ENCODE measurements around the gene ASB13. TPM values are rescaled to one million over a fixed set of nuclear protein-coding genes. Genes with fewer than 3 reads are reported as not detected.

ASB13 gene
- total RNA-seq (2012; rRNA removed): 12.9 and 15.3 TPM in 2 replicates

DNA sequence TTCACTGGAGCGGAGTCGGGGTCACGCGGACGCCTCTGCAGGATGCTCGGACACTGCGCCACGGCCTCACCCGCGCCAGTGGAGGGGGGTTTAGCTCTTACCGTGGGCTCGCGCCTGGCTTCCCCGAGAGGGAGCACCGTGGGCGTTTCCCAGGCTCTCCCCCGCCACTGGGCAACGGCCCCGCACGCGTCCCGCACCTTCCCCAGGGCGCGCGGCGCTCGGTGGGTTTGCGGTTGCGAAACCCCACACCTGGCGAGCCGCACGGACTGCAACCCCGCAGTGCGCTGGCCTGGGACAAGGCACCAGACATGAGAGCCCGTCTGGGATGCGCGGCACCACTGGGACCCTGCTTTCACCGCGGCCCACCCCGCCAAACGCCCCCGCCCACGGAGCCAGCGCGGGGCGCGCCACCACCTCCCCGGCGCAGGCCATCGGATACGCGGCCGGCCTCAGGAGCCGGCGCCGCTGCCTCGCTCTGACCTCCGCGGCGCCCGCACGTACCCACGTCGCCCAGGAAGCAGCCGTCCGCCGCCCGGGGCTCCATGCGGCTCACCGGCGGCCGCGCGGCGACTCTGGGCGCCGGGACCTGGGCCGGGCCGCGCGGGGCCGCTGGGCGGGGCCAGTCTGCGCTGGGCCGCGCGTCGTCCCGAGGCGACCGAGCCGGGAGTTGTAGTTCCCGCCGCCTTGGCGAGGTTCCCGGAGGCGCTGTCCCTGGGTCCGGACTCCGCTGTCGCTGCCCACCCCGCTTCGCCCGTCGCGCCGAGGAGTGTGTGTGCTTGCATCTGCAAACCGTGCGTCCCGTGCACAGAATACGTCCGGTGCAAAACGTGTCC, at the start of gene ASB13:
Gene ASB13 (minus strand): TSS at position 588 of the 833 bp plus-strand sequence. CDS start 44 bp downstream, at position 544.
- Histone ChIP-seq H3K9ac (ENCODE audit: low read depth, low read length) (peak within 1 kb of the TSS; percentile 76), H3K27me3 (ENCODE audit: control insufficient read depth, insufficient read depth, low read length) (peaks cover 9% of the 10 kb centered on the region), H3K36me3 (ENCODE audit: insufficient read depth, low read length) (no peaks in the 10 kb centered on the region), H3K4me1 (ENCODE audit: control insufficient read depth, insufficient read depth, low read length) (peaks cover 12% of the 10 kb centered on the region), H3K9me3 (replicated peaks; ENCODE audit: low read length) (no peaks in the 10 kb centered on the region), H3K4me2 (ENCODE audit: low read length) (peak within 1 kb of the TSS; percentile 83), H3K4me3 (ENCODE audit: low read length) (peak within 1 kb of the TSS; percentile 80)

GRCh38 chr10:5711642-5712041, 45.2 kb upstream of the ASB13 start:
- Histone ChIP-seq H3K9ac (ENCODE audit: low read depth, low read length) (no peak overlapping the region), H3K4me1 (ENCODE audit: control insufficient read depth, insufficient read depth, low read length) (no peaks in the 10 kb centered on the region), H3K27me3 (ENCODE audit: control insufficient read depth, insufficient read depth, low read length) (no peaks in the 10 kb centered on the region), H3K9me3 (replicated peaks; ENCODE audit: low read length) (no peaks in the 10 kb centered on the region), H3K4me2 (ENCODE audit: low read length) (no peak overlapping the region), H3K36me3 (ENCODE audit: insufficient read depth, low read length) (no peaks in the 10 kb centered on the region), H3K4me3 (ENCODE audit: low read length) (no peak overlapping the region)

- H3K9me3 ChIP-seq (replicated peaks; ENCODE audit: low read length): no peaks in the 10 kb centered on the region
- no peak overlapping the region for H3K4me3 ChIP-seq (ENCODE audit: low read length)
- no peaks in the 10 kb centered on the region for H3K4me1 ChIP-seq (ENCODE audit: control insufficient read depth, insufficient read depth, low read length)
- H3K9ac ChIP-seq (ENCODE audit: low read depth, low read length): no peak overlapping the region
- H3K27me3 ChIP-seq (ENCODE audit: control insufficient read depth, insufficient read depth, low read length): no peaks in the 10 kb centered on the region
- H3K36me3 ChIP-seq (ENCODE audit: insufficient read depth, low read length): no peaks in the 10 kb centered on the region
- H3K4me2 ChIP-seq (ENCODE audit: low read length): no peak overlapping the region
These were observed 44.5 kb upstream of the ASB13 start for GRCh38 chr10:5710859-5711258.

DNA sequence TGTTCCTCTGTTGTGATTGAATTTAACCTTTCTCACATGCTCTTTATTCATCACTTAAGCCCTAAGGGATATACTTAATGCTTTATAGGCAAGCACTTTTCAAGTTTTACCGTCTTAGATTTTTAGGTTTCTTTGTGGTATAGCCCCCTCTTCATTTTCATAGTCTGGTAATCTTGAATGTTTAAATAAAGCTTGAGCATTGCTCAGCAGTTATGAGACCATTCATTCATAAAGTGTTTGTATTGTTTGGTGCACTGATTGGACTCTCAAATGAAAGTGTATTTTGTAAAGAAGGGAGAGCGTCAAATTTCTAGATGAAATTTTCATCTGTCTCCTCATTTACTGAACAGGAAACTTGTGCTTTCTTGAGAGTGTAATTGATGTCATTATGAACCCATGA, 43.5 kb upstream of the ASB13 start:
- no peak overlapping the region for H3K9ac ChIP-seq (ENCODE audit: low read depth, low read length)
- no peaks in the 10 kb centered on the region for H3K27me3 ChIP-seq (ENCODE audit: control insufficient read depth, insufficient read depth, low read length)
- no peaks in the 10 kb centered on the region for H3K4me1 ChIP-seq (ENCODE audit: control insufficient read depth, insufficient read depth, low read length)
- no peak overlapping the region for H3K4me2 ChIP-seq (ENCODE audit: low read length)
- H3K36me3 ChIP-seq (ENCODE audit: insufficient read depth, low read length): no peaks in the 10 kb centered on the region
- H3K4me3 ChIP-seq (ENCODE audit: low read length): no peak overlapping the region
- H3K9me3 ChIP-seq (replicated peaks; ENCODE audit: low read length): no peaks in the 10 kb centered on the region

GRCh38 chr10:5708356-5708755, 42.0 kb upstream of the ASB13 start:
- Histone ChIP-seq H3K9me3 (replicated peaks; ENCODE audit: low read length) (no peaks in the 10 kb centered on the region), H3K4me2 (ENCODE audit: low read length) (no peak overlapping the region), H3K4me1 (ENCODE audit: control insufficient read depth, insufficient read depth, low read length) (no peaks in the 10 kb centered on the region), H3K27me3 (ENCODE audit: control insufficient read depth, insufficient read depth, low read length) (no peaks in the 10 kb centered on the region), H3K9ac (ENCODE audit: low read depth, low read length) (no peak overlapping the region), H3K36me3 (ENCODE audit: insufficient read depth, low read length) (no peaks in the 10 kb centered on the region), H3K4me3 (ENCODE audit: low read length) (no peak overlapping the region)

GRCh38 chr10:5698062-5698461, 31.7 kb upstream of the ASB13 start:
- Histone ChIP-seq H3K4me3 (ENCODE audit: low read length) (no peak overlapping the region), H3K4me1 (ENCODE audit: control insufficient read depth, insufficient read depth, low read length) (no peaks in the 10 kb centered on the region), H3K36me3 (ENCODE audit: insufficient read depth, low read length) (no peaks in the 10 kb centered on the region), H3K27me3 (ENCODE audit: control insufficient read depth, insufficient read depth, low read length) (no peaks in the 10 kb centered on the region), H3K9ac (ENCODE audit: low read depth, low read length) (no peak overlapping the region), H3K4me2 (ENCODE audit: low read length) (no peak overlapping the region), H3K9me3 (replicated peaks; ENCODE audit: low read length) (no peaks in the 10 kb centered on the region)

GRCh38 chr10:5697342-5697741, 30.9 kb upstream of the ASB13 start:
- no peak overlapping the region for H3K9ac ChIP-seq (ENCODE audit: low read depth, low read length)
- no peaks in the 10 kb centered on the region for H3K9me3 ChIP-seq (replicated peaks; ENCODE audit: low read length)
- no peak overlapping the region for H3K4me3 ChIP-seq (ENCODE audit: low read length)
- no peak overlapping the region for H3K4me2 ChIP-seq (ENCODE audit: low read length)
- H3K27me3 ChIP-seq (ENCODE audit: control insufficient read depth, insufficient read depth, low read length): no peaks in the 10 kb centered on the region
- H3K4me1 ChIP-seq (ENCODE audit: control insufficient read depth, insufficient read depth, low read length): no peaks in the 10 kb centered on the region
- no peaks in the 10 kb centered on the region for H3K36me3 ChIP-seq (ENCODE audit: insufficient read depth, low read length)

DNA sequence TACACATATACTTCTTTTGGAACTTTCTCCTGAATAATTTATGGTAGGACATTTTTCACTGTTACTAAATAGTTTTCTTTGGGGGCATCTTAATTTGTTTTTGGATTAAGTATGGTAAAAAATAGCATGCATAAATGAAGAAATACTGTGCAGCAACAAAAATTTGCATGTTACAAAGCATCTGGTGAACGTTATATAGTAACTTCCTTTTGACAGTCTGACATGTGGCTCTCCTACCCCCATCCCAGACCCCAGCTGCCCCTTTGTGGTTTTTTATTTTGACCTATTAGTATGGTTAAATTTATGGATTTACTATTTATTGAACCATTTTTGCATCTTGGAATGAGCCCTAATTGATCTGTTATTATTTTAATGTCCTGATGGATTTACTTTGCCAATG, 28.2 kb upstream of the ASB13 start:
- no peak overlapping the region for H3K9ac ChIP-seq (ENCODE audit: low read depth, low read length)
- no peaks in the 10 kb centered on the region for H3K4me1 ChIP-seq (ENCODE audit: control insufficient read depth, insufficient read depth, low read length)
- no peaks in the 10 kb centered on the region for H3K9me3 ChIP-seq (replicated peaks; ENCODE audit: low read length)

GRCh38 chr10:5692461-5693358, 26.3 kb upstream of the ASB13 start:
- Histone ChIP-seq H3K9me3 (replicated peaks; ENCODE audit: low read length) (no peaks in the 10 kb centered on the region), H3K4me1 (ENCODE audit: control insufficient read depth, insufficient read depth, low read length) (no peaks in the 10 kb centered on the region), H3K9ac (ENCODE audit: low read depth, low read length) (no peak overlapping the region), H3K4me3 (ENCODE audit: low read length) (no peak overlapping the region), H3K27me3 (ENCODE audit: control insufficient read depth, insufficient read depth, low read length) (no peaks in the 10 kb centered on the region), H3K36me3 (ENCODE audit: insufficient read depth, low read length) (no peaks in the 10 kb centered on the region), H3K4me2 (ENCODE audit: low read length) (peak overlapping the region; percentile 48)

More for the DNA sequence above, 28.2 kb upstream of the ASB13 start:
- H3K36me3 ChIP-seq (ENCODE audit: insufficient read depth, low read length): no peaks in the 10 kb centered on the region
- no peak overlapping the region for H3K4me3 ChIP-seq (ENCODE audit: low read length)
- H3K4me2 ChIP-seq (ENCODE audit: low read length): no peak overlapping the region
- H3K27me3 ChIP-seq (ENCODE audit: control insufficient read depth, insufficient read depth, low read length): no peaks in the 10 kb centered on the region

DNA sequence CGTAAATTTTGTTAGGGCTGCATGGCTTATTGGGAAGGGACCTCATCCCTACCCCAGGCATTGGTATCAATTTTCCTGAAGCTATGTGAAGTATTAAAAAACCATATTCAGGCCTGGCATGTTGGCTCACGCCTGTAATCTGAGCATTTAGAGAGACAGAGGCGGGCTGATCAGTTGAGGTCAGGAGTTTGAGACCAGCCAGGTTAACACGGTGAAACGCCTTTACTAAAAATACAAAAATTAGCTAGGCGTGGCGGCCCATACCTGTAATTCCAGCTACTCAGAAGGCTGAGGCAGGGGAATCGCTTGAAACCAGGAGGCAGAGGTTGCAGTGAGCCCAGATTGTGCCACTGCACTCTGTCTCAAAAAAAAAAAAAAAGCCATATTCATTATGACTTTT, 25.4 kb upstream of the ASB13 start:
- H3K36me3 ChIP-seq (ENCODE audit: insufficient read depth, low read length): no peaks in the 10 kb centered on the region
- no peaks in the 10 kb centered on the region for H3K9me3 ChIP-seq (replicated peaks; ENCODE audit: low read length)
- H3K9ac ChIP-seq (ENCODE audit: low read depth, low read length): no peak overlapping the region
- no peak overlapping the region for H3K4me3 ChIP-seq (ENCODE audit: low read length)
- H3K4me2 ChIP-seq (ENCODE audit: low read length): no peak overlapping the region
- H3K4me1 ChIP-seq (ENCODE audit: control insufficient read depth, insufficient read depth, low read length): peaks cover 1% of the 10 kb centered on the region
- no peaks in the 10 kb centered on the region for H3K27me3 ChIP-seq (ENCODE audit: control insufficient read depth, insufficient read depth, low read length)

- Histone ChIP-seq H3K9ac (ENCODE audit: low read depth, low read length) (no peak overlapping the region), H3K4me2 (ENCODE audit: low read length) (no peak overlapping the region), H3K9me3 (replicated peaks; ENCODE audit: low read length) (no peaks in the 10 kb centered on the region), H3K27me3 (ENCODE audit: control insufficient read depth, insufficient read depth, low read length) (no peaks in the 10 kb centered on the region), H3K4me1 (ENCODE audit: control insufficient read depth, insufficient read depth, low read length) (peaks cover 15% of the 10 kb centered on the region), H3K4me3 (ENCODE audit: low read length) (no peak overlapping the region), H3K36me3 (ENCODE audit: insufficient read depth, low read length) (no peaks in the 10 kb centered on the region)
These were observed 22.2 kb upstream of the ASB13 start for GRCh38 chr10:5688587-5688986.
